NK-92 treated with Interleukin-12 subunit alpha and Interleukin-12 subunit beta, amount 100 ng/mL, for 24 hours (cell line): ENCODE data around the gene SIRPG.

Experiments used
- DNase-seq: peaks from one replicate; lab custom pipeline; 2025; lab: John Stamatoyannopoulos, UW

The SIRPG gene

GRCh38 chr20:1595333-1595732 is 62.2 kb downstream of the SIRPG start:
- DNase-seq = no peak

- no peak for DNase-seq
Observed at GRCh38 chr20:1588533-1589460, 68.8 kb downstream of the SIRPG start.

DNA sequence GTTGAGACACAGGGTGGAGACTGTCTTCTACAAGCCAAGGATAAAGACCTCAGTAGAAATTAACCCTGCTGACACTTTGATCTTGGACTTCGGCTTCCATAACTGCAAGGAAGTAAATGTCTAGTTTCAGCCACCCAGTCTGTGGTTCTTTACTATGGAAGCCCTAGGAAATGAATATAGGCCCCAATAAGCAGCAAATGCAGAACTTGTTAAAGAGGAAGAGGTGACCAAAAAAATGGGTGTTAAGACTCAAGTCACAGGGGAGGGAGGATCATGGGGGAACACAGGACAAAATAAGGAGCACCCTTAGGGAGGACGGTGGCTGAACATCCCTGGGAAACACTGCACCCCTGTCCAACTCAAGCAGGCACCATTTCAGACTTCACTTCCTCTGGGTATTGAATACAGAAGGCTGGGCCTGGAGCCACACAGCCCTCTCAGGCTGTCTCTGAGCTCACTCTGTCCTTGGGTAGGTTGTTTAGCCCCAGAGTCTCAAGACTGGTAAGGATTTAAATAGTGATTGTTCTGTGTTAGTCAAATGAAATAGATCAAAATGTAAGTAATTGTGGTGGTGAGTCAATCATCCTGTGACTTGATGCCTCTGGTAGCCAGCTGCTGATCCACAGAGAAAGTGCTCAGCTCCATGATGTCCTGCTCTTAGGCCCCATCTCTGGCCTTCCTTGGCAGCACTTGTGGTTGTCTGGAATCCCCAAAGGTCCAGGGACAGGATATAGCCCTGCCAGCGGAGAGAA is 69.6 kb downstream of the SIRPG start:
- no peak for DNase-seq

DNA sequence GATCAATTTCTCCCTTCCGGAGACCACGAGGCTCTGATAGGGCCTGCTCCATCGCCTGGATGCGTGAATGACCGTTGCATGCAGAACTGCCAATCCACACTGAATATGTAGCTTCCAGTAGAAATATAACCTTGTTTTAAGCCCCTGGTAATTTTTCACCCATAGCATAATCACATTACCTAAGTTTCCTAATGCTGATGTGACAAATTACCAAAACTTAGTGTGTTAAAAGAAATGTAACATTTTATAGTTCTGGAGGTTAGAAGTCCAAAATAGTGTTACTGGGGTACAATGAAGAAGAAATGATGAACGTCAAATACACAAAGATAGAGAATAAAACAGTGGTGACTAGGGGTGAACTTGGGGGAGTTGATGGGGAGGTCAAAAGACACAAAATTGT is 78.1 kb downstream of the SIRPG start:
- no peak for DNase-seq
